ENCODE data around the gene CEACAM19. TPM values are rescaled to one million over a fixed set of nuclear protein-coding genes. Genes with fewer than 3 reads are reported as not detected.
A peak's percentile ranks its signal among the peaks of the same experiment; 100 is the strongest.

The CEACAM19 gene
- polyA plus RNA-seq, 6 donors from 2014 or later, result not detected

DNA sequence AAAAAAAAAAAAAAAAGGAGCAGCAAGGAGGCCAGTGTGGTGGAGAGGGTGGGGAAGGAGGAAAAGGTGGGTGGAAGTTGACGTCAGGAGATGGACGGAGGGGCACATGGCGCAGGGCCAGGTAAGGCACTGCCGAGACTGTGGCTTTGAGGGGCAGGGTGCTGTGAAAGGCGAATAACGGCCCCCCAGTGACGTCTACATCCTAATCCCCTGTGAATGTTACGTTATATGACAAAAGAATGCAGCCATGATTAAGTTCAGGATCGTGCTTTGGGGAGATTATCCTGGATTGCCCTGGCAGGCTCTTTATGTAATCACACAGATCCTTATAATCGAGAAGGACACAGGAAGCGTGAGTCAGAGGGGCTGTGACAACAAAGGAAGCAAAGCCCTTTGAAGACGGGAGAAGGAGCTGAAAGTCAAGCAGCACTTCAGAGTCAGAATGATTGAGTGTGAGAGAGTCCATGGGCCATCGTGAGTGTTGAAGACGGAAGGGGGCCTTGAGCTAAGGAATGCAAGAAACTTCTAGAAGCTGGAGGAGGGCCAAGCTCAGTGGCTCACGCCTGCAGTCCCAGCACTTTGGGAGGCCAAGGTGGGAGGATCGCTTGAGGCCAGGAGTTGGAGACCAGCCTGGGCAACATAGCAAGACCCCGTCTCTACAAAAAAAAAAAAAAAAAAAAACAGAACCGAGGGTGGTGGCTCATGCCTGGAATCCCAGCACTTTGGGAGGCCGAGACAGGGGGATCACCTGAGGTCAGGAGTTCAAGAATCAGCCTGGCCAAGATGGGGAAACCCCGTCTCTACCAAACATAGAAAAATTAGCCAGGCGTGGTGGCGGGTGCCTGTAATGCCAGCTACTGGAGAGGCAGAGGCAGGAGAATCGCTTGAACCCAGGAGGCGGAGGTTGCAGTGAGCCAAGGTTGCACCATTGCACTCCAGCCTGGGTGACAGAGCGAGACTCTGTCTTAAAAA lies 13.9 kb downstream of the CEACAM19 start:
- Mint-ChIP-seq H3K27me3 (peaks cover 2 to 54% (median 54%) of the 10 kb centered on the region in 3 donors), H3K4me3 (peak overlapping the region in 3 of 8 donors; percentile 7 to 52 (median 32))
- peak; percentile 13 to 32 for ATAC-seq (ENCODE audit: low read depth in 2 of 2)

DNA sequence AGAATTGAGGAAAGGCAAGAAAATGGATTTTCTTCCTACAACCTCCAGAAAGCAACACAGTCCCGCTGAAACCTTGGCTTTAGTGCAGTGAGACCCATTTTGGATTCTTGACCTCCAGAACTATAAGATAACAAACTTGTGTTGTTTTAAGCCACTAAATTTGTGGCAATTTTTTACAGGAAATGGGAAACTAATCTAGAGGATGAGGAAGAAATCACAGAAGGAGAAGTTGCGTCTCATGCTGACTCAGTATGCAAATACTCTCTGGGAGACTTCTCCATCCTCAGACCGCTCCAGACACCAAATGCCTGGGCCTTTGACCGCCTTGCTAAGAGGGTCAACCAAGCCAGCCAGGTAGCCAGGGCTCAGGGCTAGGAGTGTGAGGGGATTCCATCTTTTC lies 14.6 kb downstream of the CEACAM19 start:
- Mint-ChIP-seq H3K27me3 (peaks cover 0 to 49% (median 47%) of the 10 kb centered on the region in 3 donors), H3K36me3 (no peaks in the 10 kb centered on the region), H3K27ac (no peak overlapping the region), H3K9me3 (no peaks in the 10 kb centered on the region), H3K4me3 (peak overlapping the region in 1 of 8 donors; percentile 6), H3K4me1 (peaks cover 19 to 30% (median 25%) of the 10 kb centered on the region in 3 donors)
- DNase-seq (no peak), ATAC-seq (ENCODE audit: low read depth in 2 of 2) (peak; percentile 46 to 48)

More for the DNA sequence above, 13.9 kb downstream of the CEACAM19 start:
- peak; percentile 14 for DNase-seq
- Mint-ChIP-seq H3K4me1 (peaks cover 19 to 30% (median 25%) of the 10 kb centered on the region in 3 donors), H3K9me3 (no peaks in the 10 kb centered on the region), H3K27ac (no peak overlapping the region), H3K36me3 (no peaks in the 10 kb centered on the region)

DNA sequence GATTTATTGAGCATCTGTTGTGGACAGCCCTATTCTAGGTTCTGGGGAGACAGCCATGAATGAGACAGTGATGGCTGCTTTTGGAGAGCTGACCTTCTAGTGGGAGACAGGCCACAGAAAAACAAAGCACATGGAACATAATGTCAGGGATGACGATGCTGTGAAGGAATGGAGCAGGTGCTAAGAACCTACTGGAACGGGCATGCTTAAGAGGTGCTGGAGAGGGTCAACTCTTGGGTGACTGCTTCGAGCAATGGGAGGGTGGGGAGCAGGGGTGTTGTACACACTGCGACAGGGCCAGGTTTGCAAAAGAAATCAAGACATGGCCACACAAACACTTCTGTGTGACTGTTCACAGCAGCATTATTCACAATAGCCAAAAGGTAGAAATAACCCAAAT lies 15.6 kb downstream of the CEACAM19 start:
- H3K27me3 Mint-ChIP-seq, result peaks cover 0 to 44% (median 42%) of the 10 kb centered on the region in 3 donors
- H3K27ac Mint-ChIP-seq, result no peak overlapping the region
- ATAC-seq (ENCODE audit: low read depth in 2 of 2), result no peak
- H3K36me3 Mint-ChIP-seq, result no peaks in the 10 kb centered on the region
- H3K9me3 Mint-ChIP-seq, result no peaks in the 10 kb centered on the region
- H3K4me3 Mint-ChIP-seq, result peak overlapping the region in 1 of 8 donors; percentile 75
- peaks cover 20 to 36% (median 27%) of the 10 kb centered on the region in 3 donors for H3K4me1 Mint-ChIP-seq
- DNase-seq, result no peak

DNA sequence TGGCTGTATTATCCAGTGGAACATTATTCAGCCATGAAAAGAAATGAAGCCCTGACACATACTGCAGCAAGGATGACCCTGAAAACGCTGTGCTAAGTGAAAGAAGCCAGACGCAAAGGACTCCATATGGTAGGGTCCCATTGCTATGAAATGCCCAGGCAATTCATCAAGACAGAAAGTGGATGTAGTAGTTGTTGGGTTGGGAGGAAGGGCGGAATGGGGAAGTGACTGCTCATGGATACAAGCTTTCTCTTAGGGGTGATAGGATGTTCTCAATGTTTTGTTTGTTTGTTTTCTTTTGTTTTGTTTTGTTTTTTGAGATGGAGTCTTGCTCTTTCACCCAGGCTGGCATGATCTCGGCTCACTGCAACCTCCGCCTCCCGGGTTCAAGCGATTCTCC lies 16.6 kb downstream of the CEACAM19 start:
- no peak for ATAC-seq (ENCODE audit: low read depth in 2 of 2)
- H3K36me3 Mint-ChIP-seq, result no peaks in the 10 kb centered on the region
- H3K27me3 Mint-ChIP-seq, result peaks cover 0 to 42% (median 38%) of the 10 kb centered on the region in 3 donors
- H3K4me3 Mint-ChIP-seq, result no peak overlapping the region
- no peak for DNase-seq
- no peaks in the 10 kb centered on the region for H3K9me3 Mint-ChIP-seq
- H3K27ac Mint-ChIP-seq, result no peak overlapping the region
- peaks cover 24 to 46% (median 35%) of the 10 kb centered on the region in 3 donors for H3K4me1 Mint-ChIP-seq

DNA sequence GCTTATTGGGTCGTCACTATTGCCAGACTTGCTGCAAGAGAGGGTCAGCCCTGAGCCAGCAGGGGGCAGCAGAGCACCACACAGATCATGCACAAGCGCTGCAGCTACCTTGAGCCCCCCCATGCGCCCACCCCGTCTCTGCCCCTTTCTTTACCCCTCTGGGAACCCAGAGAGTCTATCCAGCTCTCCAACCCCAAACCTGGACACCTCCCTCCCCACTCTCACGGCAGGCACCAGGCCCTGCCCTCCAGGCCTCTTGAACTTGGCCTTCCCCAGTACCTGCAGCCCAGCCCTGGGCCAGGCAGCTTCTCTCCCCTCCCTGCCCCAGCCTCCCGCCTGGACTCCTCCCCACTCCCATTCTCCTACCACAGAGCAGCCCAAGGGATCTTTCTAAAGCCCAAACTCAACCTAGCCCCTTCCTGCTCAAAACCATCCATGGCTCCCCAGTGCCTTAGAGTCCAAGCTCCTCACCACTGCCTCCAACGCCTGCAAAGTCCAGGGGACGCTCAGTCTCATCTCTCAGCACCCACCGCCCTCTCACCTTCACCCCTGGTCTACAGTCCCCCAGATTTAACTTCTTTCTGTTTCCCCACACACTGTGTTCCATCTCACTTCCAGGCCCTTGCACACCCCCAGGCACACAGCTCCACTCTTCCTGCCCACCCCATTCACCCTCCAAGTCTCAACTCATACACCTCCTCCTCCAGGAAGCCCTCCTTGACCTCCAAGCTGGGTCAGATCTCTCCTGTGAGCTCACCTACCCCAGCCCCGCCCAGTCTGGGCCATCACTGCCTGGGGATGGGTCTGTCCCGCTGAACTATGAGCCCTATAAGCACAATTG lies 18.2 kb downstream of the CEACAM19 start:
- DNase-seq (peak; percentile 69), ATAC-seq (ENCODE audit: low read depth in 2 of 2) (peak; percentile 60 to 69)
- peak overlapping the region in 2 of 6 donors; percentile 36 to 86 for H3K27ac Mint-ChIP-seq
- peaks cover 0 to 26% (median 26%) of the 10 kb centered on the region in 3 donors for H3K27me3 Mint-ChIP-seq
- H3K4me1 Mint-ChIP-seq, result peaks cover 24 to 47% (median 33%) of the 10 kb centered on the region in 3 donors
- H3K9me3 Mint-ChIP-seq, result no peaks in the 10 kb centered on the region
- H3K4me3 Mint-ChIP-seq, result no peak overlapping the region
- no peaks in the 10 kb centered on the region for H3K36me3 Mint-ChIP-seq

DNA sequence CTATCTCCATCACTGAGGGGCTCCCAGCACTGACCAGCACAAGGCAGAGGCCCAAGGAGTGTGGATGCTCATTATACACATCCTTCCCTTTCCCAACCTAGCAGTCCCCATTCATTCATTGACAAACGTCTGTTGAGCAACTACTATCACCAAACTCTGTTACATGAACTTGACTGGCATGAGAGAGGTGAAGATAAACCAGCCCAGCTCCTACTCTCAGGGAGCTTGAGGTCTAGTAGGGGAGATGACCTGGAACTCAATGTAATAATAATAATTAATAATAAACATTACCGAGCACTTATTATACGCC lies 18.8 kb downstream of the CEACAM19 start:
- Mint-ChIP-seq H3K27ac (no peak overlapping the region), H3K36me3 (no peaks in the 10 kb centered on the region), H3K4me3 (no peak overlapping the region), H3K9me3 (no peaks in the 10 kb centered on the region), H3K4me1 (peaks cover 21 to 46% (median 30%) of the 10 kb centered on the region in 3 donors), H3K27me3 (peaks cover 0 to 21% (median 20%) of the 10 kb centered on the region in 3 donors)
- ATAC-seq (ENCODE audit: low read depth in 2 of 2), result no peak
- no peak for DNase-seq

DNA sequence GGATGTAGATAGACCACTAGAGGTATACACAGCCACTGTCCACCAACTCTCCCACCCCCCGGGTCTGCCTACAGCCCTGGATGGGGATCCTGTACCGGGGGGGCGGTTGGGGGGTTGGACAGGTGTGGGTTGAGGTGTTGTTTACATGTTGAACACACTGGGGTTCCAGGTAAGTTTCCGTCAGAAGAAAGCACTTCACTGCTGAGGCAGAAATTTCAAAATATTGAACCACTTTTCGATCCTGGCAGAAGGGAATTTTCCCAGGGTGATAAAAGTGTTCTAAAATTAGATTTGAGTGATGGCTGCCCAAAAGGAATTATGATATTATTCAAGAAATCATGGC lies 21.1 kb downstream of the CEACAM19 start:
- Mint-ChIP-seq H3K4me3 (peak overlapping the region in 4 of 8 donors; percentile 16 to 47 (median 38)), H3K4me1 (peaks cover 16 to 32% (median 27%) of the 10 kb centered on the region in 3 donors), H3K9me3 (no peaks in the 10 kb centered on the region), H3K27me3 (peaks cover 0 to 23% (median 16%) of the 10 kb centered on the region in 3 donors), H3K36me3 (no peaks in the 10 kb centered on the region), H3K27ac (peak overlapping the region in 5 of 6 donors; percentile 3 to 92 (median 85))
- DNase-seq (peak; percentile 4), ATAC-seq (ENCODE audit: low read depth in 2 of 2) (peak; percentile 14 to 16)

DNA sequence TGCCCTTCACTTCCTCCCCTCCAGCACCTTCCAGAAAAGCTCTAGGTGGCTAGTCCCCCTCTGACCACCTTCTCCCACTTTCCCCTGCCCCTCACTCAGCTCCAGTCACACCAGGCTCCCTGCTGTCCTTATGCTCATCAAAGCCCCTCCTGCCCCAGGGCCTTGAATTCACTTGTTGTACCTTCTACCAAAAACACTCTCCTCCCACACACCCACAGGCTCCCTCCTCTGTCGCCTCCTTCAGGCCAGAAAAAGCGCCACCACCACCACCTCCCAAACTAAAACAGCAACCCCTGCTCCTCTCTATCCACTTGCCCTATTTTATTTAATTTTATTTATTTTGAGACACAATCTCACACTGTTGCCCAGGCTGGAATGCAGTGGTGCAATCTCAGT lies 22.9 kb downstream of the CEACAM19 start:
- no peak for ATAC-seq (ENCODE audit: low read depth in 2 of 2)
- H3K27ac Mint-ChIP-seq, result peak overlapping the region in 2 of 6 donors; percentile 55 to 76
- peak overlapping the region in 2 of 8 donors; percentile 41 to 77 for H3K4me3 Mint-ChIP-seq
- H3K36me3 Mint-ChIP-seq, result no peaks in the 10 kb centered on the region
- H3K9me3 Mint-ChIP-seq, result no peaks in the 10 kb centered on the region
- no peak for DNase-seq
- peaks cover 14 to 29% (median 23%) of the 10 kb centered on the region in 3 donors for H3K4me1 Mint-ChIP-seq
- peaks cover 0 to 29% (median 28%) of the 10 kb centered on the region in 3 donors for H3K27me3 Mint-ChIP-seq

DNA sequence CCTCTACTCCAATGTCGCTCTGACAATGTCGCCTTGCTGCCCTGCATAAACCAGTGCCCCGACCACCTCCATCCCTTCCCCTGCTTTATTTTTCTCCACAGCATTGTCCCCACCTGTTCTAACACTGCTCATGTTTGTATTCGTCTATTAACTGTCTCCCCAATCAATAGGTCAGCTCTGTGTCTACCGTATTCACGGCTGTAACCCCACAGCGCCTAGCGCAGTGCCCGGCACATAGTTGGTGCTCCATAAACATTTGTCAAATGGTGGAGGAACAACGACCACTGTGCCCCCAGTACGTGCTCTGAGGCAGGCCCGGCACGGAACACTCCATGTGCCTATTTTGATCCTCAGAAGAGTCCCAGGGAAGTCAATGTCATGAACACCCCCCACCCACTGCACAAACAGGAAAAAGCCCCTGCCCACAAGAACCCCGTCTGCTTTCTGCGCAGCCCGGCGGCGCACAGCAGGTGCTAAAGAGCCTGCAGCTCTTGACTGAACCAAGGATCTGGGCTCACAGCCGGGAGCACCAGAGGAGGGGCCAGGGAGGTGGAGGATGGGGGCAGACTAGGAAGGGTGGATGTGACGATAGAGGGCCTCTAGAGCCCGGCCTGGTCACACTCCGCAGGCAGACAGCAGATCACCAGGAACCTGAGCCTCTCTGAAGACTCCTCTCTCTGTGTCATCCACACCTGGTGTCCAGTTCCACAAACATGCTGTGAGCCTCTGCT lies 25.8 kb downstream of the CEACAM19 start:
- peak overlapping the region in 1 of 6 donors; percentile 48 for H3K27ac Mint-ChIP-seq
- H3K4me1 Mint-ChIP-seq, result peaks cover 2 to 14% (median 9%) of the 10 kb centered on the region in 3 donors
- peaks cover 0 to 26% (median 23%) of the 10 kb centered on the region in 3 donors for H3K27me3 Mint-ChIP-seq
- no peaks in the 10 kb centered on the region for H3K36me3 Mint-ChIP-seq
- ATAC-seq (ENCODE audit: low read depth in 2 of 2) (no peak), DNase-seq (no peak)
- no peaks in the 10 kb centered on the region for H3K9me3 Mint-ChIP-seq
- no peak overlapping the region for H3K4me3 Mint-ChIP-seq

DNA sequence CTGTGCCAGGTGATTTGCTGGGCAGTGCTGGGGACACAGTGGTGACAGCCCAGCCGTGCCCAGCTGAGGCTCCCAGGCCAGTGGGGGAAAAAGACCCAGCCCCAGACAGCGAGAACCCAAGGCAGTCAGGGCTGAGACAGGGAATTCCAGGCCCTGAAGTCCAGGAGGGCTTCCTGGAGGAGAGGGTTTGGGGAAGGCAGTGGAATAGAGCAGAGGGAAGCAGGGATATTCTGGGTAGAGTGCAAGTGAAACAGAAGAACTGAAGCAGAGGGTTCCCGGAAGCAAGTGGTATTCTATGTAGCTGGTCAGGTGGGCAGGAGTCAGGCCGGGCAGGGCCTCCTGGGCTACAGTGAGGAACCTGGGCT lies 26.4 kb downstream of the CEACAM19 start:
- Mint-ChIP-seq H3K27me3 (peaks cover 0 to 26% (median 23%) of the 10 kb centered on the region in 3 donors), H3K9me3 (no peaks in the 10 kb centered on the region), H3K27ac (no peak overlapping the region), H3K4me3 (no peak overlapping the region), H3K36me3 (no peaks in the 10 kb centered on the region), H3K4me1 (peaks cover 0 to 8% (median 3%) of the 10 kb centered on the region in 3 donors)
- no peak for ATAC-seq (ENCODE audit: low read depth in 2 of 2)
- DNase-seq, result no peak

DNA sequence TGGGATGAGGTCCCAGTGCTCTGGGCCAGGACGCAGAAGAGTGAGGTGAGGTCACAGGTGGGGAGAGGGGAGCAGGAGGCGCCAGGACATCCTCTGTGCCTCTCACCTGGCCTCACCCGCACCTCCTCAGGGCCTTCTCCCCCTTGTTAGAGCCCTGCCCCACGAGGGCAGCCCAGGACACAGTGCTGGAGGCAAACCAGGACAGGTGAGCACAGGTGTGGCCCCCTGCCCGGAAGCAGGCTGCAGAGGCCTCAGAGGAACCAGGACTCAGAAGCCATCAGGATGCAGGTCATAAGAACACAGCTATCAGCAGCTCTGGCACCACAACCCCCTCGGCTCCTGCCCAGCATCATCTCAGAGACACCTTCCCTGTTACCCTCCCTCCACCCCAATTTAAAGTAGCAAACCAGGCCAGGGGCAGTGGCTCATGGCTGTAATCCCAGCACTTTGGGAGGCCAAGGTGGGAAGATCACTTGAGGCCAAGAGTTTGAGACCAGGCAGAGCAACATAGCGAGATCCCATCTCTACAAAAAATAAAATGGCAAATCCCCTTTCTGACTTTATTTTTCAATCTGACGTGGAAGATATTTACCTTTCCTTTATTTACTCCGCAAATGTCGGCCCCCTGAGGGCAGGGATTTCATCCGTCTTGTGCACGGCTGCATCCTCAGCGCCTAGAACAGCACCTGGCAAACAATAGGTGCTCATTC lies 27.4 kb downstream of the CEACAM19 start, which contains the start of gene CEACAM16:
Gene CEACAM16 (plus strand): TSS at position 660 of the 710 bp plus-strand sequence. CDS start 2,306 bp downstream, outside the sequence.
- H3K4me3 Mint-ChIP-seq, result no peak within 1 kb of the TSS
- no peaks in the 10 kb centered on the region for H3K36me3 Mint-ChIP-seq
- H3K9me3 Mint-ChIP-seq, result no peaks in the 10 kb centered on the region
- DNase-seq, result no peak
- peaks cover 0 to 5% (median 0%) of the 10 kb centered on the region in 3 donors for H3K4me1 Mint-ChIP-seq
- H3K27me3 Mint-ChIP-seq, result peaks cover 4 to 26% (median 23%) of the 10 kb centered on the region in 3 donors
- H3K27ac Mint-ChIP-seq, result no peak within 1 kb of the TSS
- no peak for ATAC-seq (ENCODE audit: low read depth in 2 of 2)

DNA sequence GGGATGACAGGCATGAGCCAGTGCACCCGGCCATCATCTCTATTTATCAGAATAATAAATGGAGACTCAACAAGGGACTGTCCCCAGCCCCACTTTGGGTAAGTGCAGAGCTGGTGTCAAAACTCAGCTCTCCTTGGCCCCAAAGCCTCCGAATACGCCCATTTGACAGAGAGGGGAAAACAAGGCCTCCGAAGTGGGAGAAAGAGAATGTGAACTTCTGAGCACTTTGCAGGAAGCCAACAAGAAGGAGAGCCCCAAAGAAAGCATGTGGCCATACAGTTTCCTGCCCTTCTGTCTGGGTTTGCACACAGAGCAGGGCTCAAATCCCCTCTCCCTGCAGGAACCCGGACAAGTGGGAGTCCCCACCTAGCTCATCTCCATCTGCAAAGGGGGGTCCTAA lies 29.3 kb downstream of the CEACAM19 start:
- Mint-ChIP-seq H3K9me3 (no peaks in the 10 kb centered on the region), H3K4me1 (no peaks in the 10 kb centered on the region), H3K4me3 (no peak overlapping the region), H3K36me3 (no peaks in the 10 kb centered on the region), H3K27me3 (peaks cover 4 to 26% (median 23%) of the 10 kb centered on the region in 3 donors), H3K27ac (no peak overlapping the region)
- DNase-seq (no peak), ATAC-seq (ENCODE audit: low read depth in 2 of 2) (no peak)
